ENCODE data around the gene COX10.

Gene COX10

DNA sequence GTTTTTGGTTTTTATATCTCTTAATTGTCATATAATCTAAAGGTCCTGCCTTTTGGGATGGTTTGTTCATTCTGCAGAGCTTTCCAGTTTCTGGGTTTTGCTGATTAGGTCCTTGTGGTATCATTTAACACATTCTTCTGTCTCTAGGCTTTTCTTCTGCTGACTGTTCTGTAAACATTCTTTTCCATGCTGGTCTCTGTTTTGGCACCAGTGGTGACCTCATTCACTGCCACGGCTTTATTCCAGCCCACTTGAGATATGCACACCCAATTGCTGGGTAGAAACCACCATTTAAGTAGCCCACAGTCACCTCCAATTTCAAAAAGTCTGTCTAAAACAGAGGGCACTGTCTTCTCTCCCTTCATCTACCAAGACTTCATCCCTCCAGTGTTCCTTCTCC is 31.1 kb upstream of the COX10 start:
- Histone ChIP-seq H3K9me3 (no peaks in the 10 kb centered on the region), H3K27ac (no peak overlapping the region), H3K4me1 (peaks cover 0 to 9% (median 0%) of the 10 kb centered on the region in 4 donors), H3K27me3 (no peaks in the 10 kb centered on the region), H3K4me3 (no peak overlapping the region), H3K36me3 (peaks cover 5 to 12% (median 10%) of the 10 kb centered on the region in 3 donors)
- TF ChIP-seq, protein P1, sequence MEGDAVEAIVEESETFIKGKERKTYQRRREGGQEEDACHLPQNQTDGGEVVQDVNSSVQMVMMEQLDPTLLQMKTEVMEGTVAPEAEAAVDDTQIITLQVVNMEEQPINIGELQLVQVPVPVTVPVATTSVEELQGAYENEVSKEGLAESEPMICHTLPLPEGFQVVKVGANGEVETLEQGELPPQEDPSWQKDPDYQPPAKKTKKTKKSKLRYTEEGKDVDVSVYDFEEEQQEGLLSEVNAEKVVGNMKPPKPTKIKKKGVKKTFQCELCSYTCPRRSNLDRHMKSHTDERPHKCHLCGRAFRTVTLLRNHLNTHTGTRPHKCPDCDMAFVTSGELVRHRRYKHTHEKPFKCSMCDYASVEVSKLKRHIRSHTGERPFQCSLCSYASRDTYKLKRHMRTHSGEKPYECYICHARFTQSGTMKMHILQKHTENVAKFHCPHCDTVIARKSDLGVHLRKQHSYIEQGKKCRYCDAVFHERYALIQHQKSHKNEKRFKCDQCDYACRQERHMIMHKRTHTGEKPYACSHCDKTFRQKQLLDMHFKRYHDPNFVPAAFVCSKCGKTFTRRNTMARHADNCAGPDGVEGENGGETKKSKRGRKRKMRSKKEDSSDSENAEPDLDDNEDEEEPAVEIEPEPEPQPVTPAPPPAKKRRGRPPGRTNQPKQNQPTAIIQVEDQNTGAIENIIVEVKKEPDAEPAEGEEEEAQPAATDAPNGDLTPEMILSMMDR (IDR thresholded peaks at IDR 0.05) = no peak
- intact Hi-C loops (cut with DNase I; ENCODE audit: low total_unique reads) = no loop called here
- DNase-seq = no peak

DNA sequence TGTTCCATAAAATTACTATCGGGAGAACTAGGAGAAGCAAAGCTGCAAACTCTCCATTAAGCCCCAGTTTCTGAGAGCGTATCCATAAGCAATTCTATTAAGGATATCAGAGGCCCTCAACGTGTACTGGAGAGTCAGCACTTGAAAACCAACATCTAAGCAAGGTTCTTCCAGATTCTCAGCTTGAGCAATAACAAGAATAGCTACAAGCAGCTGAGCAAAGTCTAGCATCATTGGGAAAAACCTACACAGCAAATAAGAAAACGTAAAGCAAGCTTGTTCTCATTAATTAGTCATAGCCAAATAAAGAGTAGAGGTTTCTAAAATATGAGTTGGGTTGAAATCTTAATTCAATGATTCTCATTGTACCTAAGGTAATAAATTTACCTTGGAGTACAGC is 26.9 kb upstream of the COX10 start:
- Histone ChIP-seq H3K27ac (no peak overlapping the region), H3K4me3 (no peak overlapping the region), H3K36me3 (no peaks in the 10 kb centered on the region), H3K4me1 (peaks cover 0 to 9% (median 0%) of the 10 kb centered on the region in 4 donors), H3K9me3 (no peaks in the 10 kb centered on the region), H3K27me3 (no peaks in the 10 kb centered on the region)
- intact Hi-C loops (cut with DNase I; ENCODE audit: low total_unique reads) = no loop called here
- DNase-seq = no peak
- TF ChIP-seq, protein P1 (IDR thresholded peaks at IDR 0.05) = no peak

GRCh38 chr17:14044702-14045101 is 24.6 kb upstream of the COX10 start:
- Histone ChIP-seq H3K4me1 (no peaks in the 10 kb centered on the region), H3K27ac (no peak overlapping the region), H3K27me3 (no peaks in the 10 kb centered on the region), H3K36me3 (no peaks in the 10 kb centered on the region), H3K4me3 (no peak overlapping the region), H3K9me3 (no peaks in the 10 kb centered on the region)
- intact Hi-C loops (cut with DNase I; ENCODE audit: low total_unique reads) = no loop called here
- no peak for DNase-seq
- TF ChIP-seq, protein P1 (IDR thresholded peaks at IDR 0.05) = no peak

DNA sequence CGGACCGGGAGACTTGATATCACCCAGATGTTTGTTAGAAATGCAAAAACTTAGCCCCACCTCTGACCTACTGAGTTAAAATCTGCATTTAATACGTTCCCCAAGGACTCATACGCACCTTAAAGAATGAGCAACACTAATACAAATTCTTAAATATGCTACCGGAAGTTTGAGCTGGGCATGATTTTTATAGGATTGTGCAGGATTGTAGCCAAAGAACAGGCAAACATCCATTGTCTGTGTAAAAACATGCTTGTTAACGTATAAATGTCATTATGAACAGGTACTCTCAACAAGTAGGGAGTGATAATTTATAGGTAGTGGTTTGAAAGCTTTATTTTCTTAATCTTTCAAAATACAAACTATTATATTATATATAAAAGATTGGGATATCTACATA is 22.3 kb upstream of the COX10 start:
- H3K4me1 ChIP-seq = no peaks in the 10 kb centered on the region
- H3K36me3 ChIP-seq = peaks cover 0 to 11% (median 5%) of the 10 kb centered on the region in 3 donors
- no peaks in the 10 kb centered on the region for H3K27me3 ChIP-seq
- H3K27ac ChIP-seq = no peak overlapping the region
- no peak for DNase-seq
- H3K4me3 ChIP-seq = no peak overlapping the region
- intact Hi-C loops (cut with DNase I; ENCODE audit: low total_unique reads) = no loop called here
- H3K9me3 ChIP-seq = no peaks in the 10 kb centered on the region
- TF ChIP-seq, protein P1 (IDR thresholded peaks at IDR 0.05) = no peak

- TF ChIP-seq, protein P1 (IDR thresholded peaks at IDR 0.05) = no peak
- no peak for DNase-seq
- Histone ChIP-seq H3K9me3 (no peaks in the 10 kb centered on the region), H3K36me3 (peaks cover 0 to 11% (median 5%) of the 10 kb centered on the region in 3 donors), H3K4me1 (no peaks in the 10 kb centered on the region), H3K4me3 (no peak overlapping the region), H3K27me3 (no peaks in the 10 kb centered on the region), H3K27ac (no peak overlapping the region)
- intact Hi-C loops (cut with DNase I; ENCODE audit: low total_unique reads) = no loop called here
Observed at GRCh38 chr17:14047591-14047990, 21.7 kb upstream of the COX10 start.

GRCh38 chr17:14048169-14048568 is 21.1 kb upstream of the COX10 start:
- no peaks in the 10 kb centered on the region for H3K4me1 ChIP-seq
- H3K9me3 ChIP-seq = no peaks in the 10 kb centered on the region
- no peaks in the 10 kb centered on the region for H3K27me3 ChIP-seq
- intact Hi-C loops (cut with DNase I; ENCODE audit: low total_unique reads) = no loop called here
- H3K4me3 ChIP-seq = no peak overlapping the region
- TF ChIP-seq, protein P1 (IDR thresholded peaks at IDR 0.05) = no peak
- H3K27ac ChIP-seq = no peak overlapping the region
- H3K36me3 ChIP-seq = peaks cover 0 to 11% (median 5%) of the 10 kb centered on the region in 3 donors
- DNase-seq = no peak

All from tibial artery (tissue), 4 donors.